Smooth muscle cell (in vitro differentiated cells): ENCODE data around the gene GGTLC3. TPM values are rescaled to one million over a fixed set of nuclear protein-coding genes. Genes with fewer than 3 reads are reported as not detected.
"Not testable (repeated sequence)": the region's sequence is repeated elsewhere in the genome, so short reads cannot be mapped to it uniquely, and the experiment has no call there.

Experiments
- DNase-seq: peaks from one replicate; lab custom pipeline; 2025; ENCODE audit not compliant: unreplicated experiment; lab: John Stamatoyannopoulos, UW
- H2AFZ ChIP-seq: fragments of 200-600 bp; sonication (generic); 2 replicates; pipeline ENCODE4 v1.6.0; 2016; ENCODE audit warnings: antibody characterized with exemption, low read depth, mild to moderate bottlenecking
- H3F3A ChIP-seq: fragments of 200-600 bp; sonication (generic); 2 replicates; pipeline ENCODE4 v1.6.0; 2017; ENCODE audit warnings: antibody characterized with exemption, low read depth
- H3K27ac ChIP-seq: fragments of 200-600 bp; sonication (generic); 2 replicates; pipeline ENCODE4 v1.5.1; 2016; ENCODE audit warnings: low read depth, mild to moderate bottlenecking
- H3K27me3 ChIP-seq: fragments of 200-600 bp; sonication (generic); 2 replicates; pipeline ENCODE4 v1.6.1; 2016; ENCODE audit warnings: low read depth, mild to moderate bottlenecking
- H3K36me3 ChIP-seq: fragments of 200-600 bp; sonication (generic); 2 replicates; pipeline ENCODE4 v1.5.1; 2016; ENCODE audit warnings: low read depth
- H3K4me1 ChIP-seq: fragments of 200-600 bp; sonication (generic); 2 replicates; pipeline ENCODE4 v1.5.1; 2016; ENCODE audit warnings: low read depth
- H3K4me2 ChIP-seq: fragments of 200-600 bp; sonication (generic); 2 replicates; pipeline ENCODE4 v1.6.0; 2016; ENCODE audit warnings: mild to moderate bottlenecking
- H3K4me3 ChIP-seq: fragments of 200-600 bp; sonication (generic); 2 replicates; pipeline ENCODE4 v1.5.1; 2016; ENCODE audit warnings: mild to moderate bottlenecking
- H3K79me2 ChIP-seq: fragments of 200-600 bp; sonication (generic); 2 replicates; pipeline ENCODE4 v1.6.0; 2016; ENCODE audit warnings: low read depth, mild to moderate bottlenecking
- H3K9ac ChIP-seq: fragments of 200-600 bp; sonication (generic); 2 replicates; pipeline ENCODE4 v1.6.0; 2016; ENCODE audit warnings: low read depth
- H3K9me3 ChIP-seq: fragments of 200-600 bp; sonication (generic); replicated peaks from 2 replicates; pipeline ENCODE4 v1.5.1; 2016; ENCODE audit warnings: low read depth
- H4K20me1 ChIP-seq: fragments of 200-600 bp; sonication (generic); 2 replicates; pipeline ENCODE4 v1.6.0; 2016; ENCODE audit warnings: low read depth
- WGBS: methylation state at CpG from one replicate; pipeline ENCODE4 v1.1.7; 2016; ENCODE audit warnings: low lambda C conversion rate; 5-methylcytosine and 5-hydroxymethylcytosine counted together
- polyA plus RNA-seq: library from polyadenylated mRNA; unstranded; fragments of >200 nt; fragmentation: Nextera tagmentation; extraction: Ambion mirVana; gene quantifications from 2 replicates; pipeline ENCODE4 v1.2.1, GENCODE V29; 2016
- total RNA-seq: library from RNA; depleted of rRNA; stranded (reverse); fragments of >200 nt; gene quantifications from 2 replicates; pipeline ENCODE4 v1.2.3, GENCODE V29; 2014

The GGTLC3 gene
- total and polyA plus RNA-seq, 2 experiments from 2014 or later = not detected

DNA sequence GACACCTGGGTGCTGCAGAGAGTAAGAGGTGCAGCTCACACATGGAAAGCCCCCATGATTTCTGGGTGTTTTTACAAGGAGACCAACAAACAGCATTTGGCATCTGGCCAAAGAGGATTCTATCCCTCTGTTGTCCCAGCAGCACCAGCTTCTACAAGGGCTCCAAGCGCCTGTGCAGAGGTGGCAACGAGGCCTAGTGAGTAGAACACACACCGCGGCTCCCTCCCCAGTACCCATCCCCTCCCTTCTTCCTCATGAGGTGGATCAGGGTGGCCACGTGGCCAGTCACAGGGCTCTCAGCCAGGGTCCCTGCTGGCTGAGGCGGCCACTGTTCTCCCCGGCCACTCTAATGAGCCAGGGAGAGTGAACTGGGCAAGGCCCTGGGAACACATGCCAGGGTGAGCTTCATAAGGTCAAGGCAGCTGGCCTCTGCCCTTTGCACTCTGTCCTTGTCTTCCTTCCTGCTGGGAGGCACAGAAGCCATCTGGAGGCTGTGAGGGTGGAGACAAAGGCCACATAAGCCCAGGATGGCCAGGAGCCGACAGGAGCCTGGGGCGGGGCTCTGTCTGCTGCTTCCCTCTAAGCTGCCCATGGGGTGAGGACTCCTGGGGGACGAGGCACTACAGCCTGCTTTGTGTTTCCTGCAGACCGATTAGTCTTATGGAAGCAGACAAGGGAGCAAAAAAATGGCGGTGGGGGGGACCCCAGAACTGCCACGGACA, 31.7 kb upstream of the GGTLC3 start:
- H3K4me1 ChIP-seq, H3K9me3 ChIP-seq, DNase-seq, H3F3A ChIP-seq, H4K20me1 ChIP-seq, H3K4me2 ChIP-seq, H2AFZ ChIP-seq, H3K27ac ChIP-seq, H3K79me2 ChIP-seq, H3K27me3 ChIP-seq, H3K36me3 ChIP-seq, H3K9ac ChIP-seq, H3K4me3 ChIP-seq: not testable (repeated sequence)
- 100% methylated on average over 2 of the region's 13 CpGs for WGBS

DNA sequence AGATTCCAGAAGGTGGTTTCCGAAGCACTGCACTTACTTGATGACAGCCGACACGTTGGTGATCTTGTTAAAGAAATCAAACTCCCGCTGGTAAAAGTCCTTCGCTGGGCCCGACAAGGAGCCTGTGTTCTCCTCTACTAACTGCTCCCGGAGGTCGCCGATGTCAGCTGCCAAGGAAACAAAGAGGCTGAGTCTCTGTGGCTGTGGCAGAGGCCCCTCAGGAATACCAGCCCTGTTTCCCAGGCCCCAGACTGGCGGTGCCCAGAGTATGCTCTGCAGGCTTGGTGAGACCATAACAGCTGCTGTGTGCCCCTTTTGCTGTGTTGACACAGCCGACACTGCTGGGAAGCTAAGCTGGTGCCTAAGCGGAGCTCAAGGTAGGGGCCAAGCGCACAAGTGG, 26.7 kb upstream of the GGTLC3 start:
- WGBS = no CpG with 5 or more reads among the region's 13 CpGs

DNA sequence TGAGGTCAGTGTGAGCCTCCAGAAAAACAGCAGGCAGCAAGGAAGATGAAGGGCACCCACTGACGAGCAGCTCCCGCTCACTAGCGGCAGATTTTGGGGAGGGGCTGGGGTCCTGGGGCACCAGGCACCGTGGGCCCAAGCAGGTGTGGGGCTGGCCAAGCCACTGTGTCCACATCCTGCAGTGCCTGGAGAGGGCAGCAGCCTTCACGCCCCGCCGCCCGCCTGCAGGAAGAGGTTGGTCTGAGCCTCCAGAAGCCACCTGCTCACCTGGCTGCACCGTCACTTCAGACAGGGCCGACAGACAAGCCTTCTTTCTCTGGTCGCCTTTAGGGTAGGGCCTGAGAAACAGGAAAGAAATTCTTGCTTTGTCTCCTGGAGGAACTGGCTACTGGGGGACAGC, 25.4 kb upstream of the GGTLC3 start:
- H3K9me3 ChIP-seq = not testable (repeated sequence)
- WGBS = no CpG with 5 or more reads among the region's 11 CpGs

More for the DNA sequence above, 26.7 kb upstream of the GGTLC3 start:
- not testable (repeated sequence) for H3K4me2 ChIP-seq, H3K9me3 ChIP-seq, H4K20me1 ChIP-seq, H3K27ac ChIP-seq, H2AFZ ChIP-seq, H3K79me2 ChIP-seq, H3K4me1 ChIP-seq, H3K4me3 ChIP-seq, H3F3A ChIP-seq, H3K36me3 ChIP-seq, H3K27me3 ChIP-seq, DNase-seq, H3K9ac ChIP-seq

DNA sequence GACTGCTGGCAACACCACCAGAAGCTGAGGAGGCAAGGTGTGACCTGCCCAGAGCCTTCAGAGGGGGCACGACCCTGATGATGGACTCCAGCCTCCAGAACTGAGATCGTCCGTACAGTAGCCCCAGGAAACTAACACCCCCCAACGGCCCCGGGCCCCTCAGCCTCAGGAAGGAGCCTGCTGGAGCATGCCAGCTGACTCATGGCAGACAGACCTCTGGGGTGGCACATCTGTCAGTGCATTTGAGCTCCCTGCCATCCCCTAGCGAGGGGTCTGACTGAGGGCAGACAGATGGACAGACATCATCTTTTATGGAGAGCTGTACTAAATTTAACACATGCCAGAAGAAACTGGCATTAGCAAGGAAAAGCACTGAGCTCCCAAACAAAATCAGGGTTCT, 22.0 kb upstream of the GGTLC3 start:
- H3K27ac ChIP-seq, H3F3A ChIP-seq, H3K4me1 ChIP-seq, H4K20me1 ChIP-seq, H3K27me3 ChIP-seq, H3K9ac ChIP-seq, H3K9me3 ChIP-seq, DNase-seq, H3K79me2 ChIP-seq, H3K36me3 ChIP-seq, H3K4me3 ChIP-seq, H3K4me2 ChIP-seq, H2AFZ ChIP-seq: not testable (repeated sequence)
- no CpG with 5 or more reads among the region's 6 CpGs for WGBS

More for the DNA sequence above, 25.4 kb upstream of the GGTLC3 start:
- H3K4me2 ChIP-seq, H3K27ac ChIP-seq, H3K4me3 ChIP-seq, H3K4me1 ChIP-seq, H3K79me2 ChIP-seq, H4K20me1 ChIP-seq, H3K9ac ChIP-seq, H3K27me3 ChIP-seq, H3F3A ChIP-seq, DNase-seq, H2AFZ ChIP-seq, H3K36me3 ChIP-seq: not testable (repeated sequence)

DNA sequence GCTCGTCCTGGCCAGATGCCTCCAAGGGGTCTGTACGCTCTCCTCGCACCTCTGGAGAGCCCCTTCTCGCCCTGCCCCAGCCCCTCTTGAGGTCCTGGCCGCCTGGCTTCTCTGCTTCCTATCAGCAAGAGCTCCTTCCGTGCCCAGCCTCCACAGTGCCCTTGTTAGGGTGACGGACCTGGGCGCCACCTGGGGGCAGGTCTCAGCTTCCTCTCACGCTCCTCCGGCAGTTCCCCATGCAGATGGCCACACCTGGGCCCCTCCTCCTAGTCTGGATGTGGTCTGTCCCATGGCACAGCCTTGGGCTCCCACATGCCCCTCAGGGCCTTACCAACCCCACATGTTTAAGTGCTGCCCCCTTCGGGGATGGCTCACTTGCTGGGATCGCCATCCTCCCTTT, 16.4 kb upstream of the GGTLC3 start:
- H3K9ac ChIP-seq, H3K27ac ChIP-seq: not testable (repeated sequence)

DNA sequence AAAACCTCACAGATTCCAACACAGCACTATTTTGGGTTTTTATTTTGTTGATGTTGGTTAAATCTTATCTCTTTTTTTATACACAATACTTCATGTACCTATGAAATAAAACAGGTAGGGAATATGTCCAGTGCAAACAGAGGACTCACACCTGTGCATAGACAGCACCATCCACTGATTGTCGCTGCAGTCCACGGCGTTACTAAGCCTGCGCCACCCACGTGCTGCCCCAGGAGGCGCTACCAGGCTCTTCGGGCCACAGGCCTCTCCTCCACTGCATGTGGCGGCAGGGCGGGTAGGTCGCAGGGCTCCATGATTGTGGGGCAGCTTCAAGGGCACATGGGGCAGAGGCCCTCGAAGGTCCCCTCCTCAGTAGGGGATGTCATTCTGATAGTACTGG, 15.7 kb upstream of the GGTLC3 start:
- H3K36me3 ChIP-seq, H2AFZ ChIP-seq, DNase-seq, H3K4me1 ChIP-seq, H3K27ac ChIP-seq, H3K79me2 ChIP-seq, H3K4me2 ChIP-seq, H3K4me3 ChIP-seq, H3F3A ChIP-seq, H3K27me3 ChIP-seq, H4K20me1 ChIP-seq, H3K9ac ChIP-seq, H3K9me3 ChIP-seq: not testable (repeated sequence)
- WGBS = no CpG with 5 or more reads among the region's 11 CpGs

More for the DNA sequence above, 16.4 kb upstream of the GGTLC3 start:
- H3K4me2 ChIP-seq, H3K9me3 ChIP-seq, H3K36me3 ChIP-seq, H3K4me1 ChIP-seq, H3K4me3 ChIP-seq, H3K27me3 ChIP-seq, H4K20me1 ChIP-seq, H2AFZ ChIP-seq, H3K79me2 ChIP-seq, DNase-seq, H3F3A ChIP-seq: not testable (repeated sequence)
- no CpG with 5 or more reads among the region's 12 CpGs for WGBS

DNA sequence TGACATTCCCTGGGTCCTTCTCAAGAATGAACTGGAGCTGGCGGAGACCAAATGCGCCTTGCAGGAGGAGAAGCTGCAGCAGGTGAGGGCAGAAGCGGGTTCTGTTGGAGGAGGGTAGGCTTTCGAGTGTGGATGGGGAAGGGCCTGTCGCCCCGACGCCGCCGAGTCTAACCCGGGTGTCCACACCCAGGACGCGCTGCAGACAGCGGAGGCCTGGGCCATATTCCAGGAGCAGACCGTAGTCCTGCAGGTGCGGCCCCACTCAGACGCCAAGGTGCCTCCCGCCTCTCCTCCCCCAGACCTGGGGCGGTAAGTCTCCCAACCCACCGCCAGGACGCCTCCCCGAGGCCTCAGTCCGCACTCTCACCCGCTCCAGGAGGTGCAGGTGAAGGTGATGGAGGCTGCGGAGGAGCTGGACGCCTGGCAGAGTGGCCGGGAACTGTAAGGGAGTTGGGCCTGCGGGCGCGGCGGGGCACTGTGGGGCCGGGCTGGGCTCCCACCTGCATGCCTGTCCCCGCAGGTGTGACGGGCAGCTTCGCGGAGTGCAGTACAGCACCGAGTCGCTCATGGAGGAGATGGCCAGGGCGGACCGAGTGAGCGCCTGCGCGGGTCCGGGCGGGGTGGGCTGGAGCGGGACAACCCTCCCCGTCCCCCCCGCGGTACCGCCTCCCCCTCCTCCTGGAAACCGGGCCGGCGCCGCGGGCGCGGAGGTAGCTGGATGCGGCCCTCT, 11.6 kb upstream of the GGTLC3 start:
- not testable (repeated sequence) for H3K27ac ChIP-seq, H2AFZ ChIP-seq, H4K20me1 ChIP-seq, H3F3A ChIP-seq, H3K79me2 ChIP-seq, H3K4me2 ChIP-seq, H3K9ac ChIP-seq, DNase-seq, H3K4me3 ChIP-seq, H3K4me1 ChIP-seq, H3K36me3 ChIP-seq, H3K9me3 ChIP-seq, H3K27me3 ChIP-seq
- no CpG with 5 or more reads among the region's 57 CpGs for WGBS

DNA sequence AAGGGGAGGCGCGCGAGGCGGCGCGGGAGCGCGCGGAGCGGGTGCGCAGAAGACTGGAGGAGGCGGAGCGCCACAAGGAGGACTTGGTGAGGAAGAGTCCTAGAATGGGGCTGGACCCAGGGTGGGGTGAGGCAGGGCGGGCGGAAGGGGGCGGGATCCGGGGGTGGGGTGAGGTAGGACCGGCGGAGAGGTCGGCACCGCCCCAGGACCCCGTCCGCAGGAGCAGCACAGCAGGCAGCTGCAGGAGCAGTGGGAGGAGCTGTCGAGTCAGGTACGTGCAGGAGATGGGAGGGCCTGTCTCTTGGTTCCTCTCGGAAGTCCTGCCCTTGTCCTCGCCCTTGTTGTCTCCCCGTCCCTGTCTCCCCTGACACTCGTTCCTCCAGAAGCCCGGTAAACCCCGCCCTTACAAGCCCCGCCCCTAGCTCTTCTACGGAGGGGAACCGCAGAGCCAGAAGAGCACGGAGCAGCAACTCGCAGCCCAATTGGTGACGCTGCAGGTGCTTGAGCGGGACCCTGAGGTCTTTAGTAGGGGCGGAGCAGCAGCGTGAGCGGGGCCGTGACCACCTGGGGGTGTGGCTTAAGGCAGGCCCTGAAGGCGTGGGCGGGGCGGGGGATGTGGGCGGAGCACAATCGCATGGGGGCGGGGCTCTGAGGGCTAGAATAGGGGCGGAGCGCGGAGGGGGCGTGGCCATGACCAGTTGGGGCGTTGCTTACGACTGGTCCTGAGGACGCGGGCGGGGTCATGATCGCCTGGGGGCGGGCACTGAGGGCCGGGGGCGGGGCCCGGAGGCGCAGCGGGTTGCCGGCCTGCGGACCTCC, 10.8 kb upstream of the GGTLC3 start:
- H3K4me1 ChIP-seq, H3K4me3 ChIP-seq, H3K79me2 ChIP-seq, H3K9ac ChIP-seq, DNase-seq, H4K20me1 ChIP-seq, H3K36me3 ChIP-seq, H3K4me2 ChIP-seq, H3K9me3 ChIP-seq, H2AFZ ChIP-seq, H3F3A ChIP-seq, H3K27ac ChIP-seq, H3K27me3 ChIP-seq: not testable (repeated sequence)
- no CpG with 5 or more reads among the region's 66 CpGs for WGBS
